NK-92 treated with Interleukin-12 subunit alpha and Interleukin-12 subunit beta, amount 100 ng/mL, for 24 hours (cell line): Measurements from ENCODE around the gene BLOC1S3.

Experiments
- DNase-seq: peaks from one replicate; lab custom pipeline; 2025; lab: John Stamatoyannopoulos, UW

The BLOC1S3 gene

GRCh38 chr19:45161738-45162607 is 16.6 kb upstream of the BLOC1S3 start:
- DNase-seq = no peak

DNA sequence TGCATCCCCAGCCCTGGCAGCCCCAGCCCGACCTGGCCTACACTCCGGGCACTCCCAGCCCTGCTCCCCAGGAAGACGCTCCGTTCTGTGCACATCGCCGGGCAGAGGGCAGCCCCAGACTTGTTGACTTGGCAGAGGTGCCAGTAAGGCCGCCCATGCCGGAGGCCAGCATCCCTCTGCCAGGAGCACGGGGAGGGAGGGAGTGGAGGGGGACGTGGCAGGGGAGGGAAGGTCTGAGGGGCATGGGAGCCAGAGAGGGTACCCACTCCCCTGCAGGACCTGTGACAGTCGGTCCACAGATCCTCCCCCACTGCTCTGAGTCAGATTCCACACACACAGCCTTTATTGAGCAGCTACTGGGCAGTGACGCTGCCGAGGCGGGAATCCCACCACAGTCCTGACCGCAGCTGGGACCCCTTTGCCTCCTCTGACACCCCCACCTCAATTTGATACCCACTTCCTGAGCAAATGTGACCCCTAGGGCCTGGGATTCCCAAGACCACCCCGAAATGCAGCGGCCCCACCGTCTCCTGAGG is 15.9 kb upstream of the BLOC1S3 start:
- no peak for DNase-seq

- DNase-seq = no peak
Observed at GRCh38 chr19:45163156-45163555, 15.4 kb upstream of the BLOC1S3 start.

GRCh38 chr19:45163751-45164460 is 14.7 kb upstream of the BLOC1S3 start:
- DNase-seq = no peak

DNA sequence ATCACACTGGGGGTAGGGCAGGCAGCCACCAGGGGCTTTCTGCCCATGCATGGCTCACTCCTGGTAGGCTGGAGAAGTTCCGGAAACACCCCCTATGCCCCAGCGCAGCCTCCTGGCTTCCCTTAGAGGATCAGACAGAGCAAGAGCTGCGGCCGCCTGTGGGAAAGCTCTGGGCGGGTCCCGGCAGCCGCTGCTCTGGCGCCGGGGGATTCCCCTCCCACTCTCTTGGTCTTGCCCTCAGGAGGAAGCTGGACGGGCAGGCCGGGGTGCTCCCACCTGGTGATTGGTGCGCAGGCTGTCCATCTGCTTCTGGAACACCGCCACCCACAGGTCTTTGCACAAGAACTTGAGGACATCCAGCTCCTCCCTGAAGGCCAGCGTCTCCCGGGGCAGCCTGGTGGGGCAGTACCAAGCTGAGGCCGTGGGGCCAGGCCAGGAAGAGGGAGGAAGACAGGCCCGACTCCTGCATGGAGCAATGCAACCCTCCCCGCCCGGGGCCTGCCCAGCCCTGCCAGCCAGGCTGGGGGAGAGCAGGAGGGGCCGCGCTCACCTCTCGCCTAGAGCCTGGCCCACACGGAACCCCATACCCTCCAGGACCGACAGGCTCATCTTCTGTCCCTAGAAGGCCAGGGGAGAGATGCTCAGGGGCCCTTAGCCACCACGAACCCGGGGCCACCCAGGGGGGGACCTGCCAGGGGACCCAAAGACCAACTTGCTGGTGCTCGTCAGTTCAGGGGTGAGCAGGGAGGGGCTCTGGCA is 13.8 kb upstream of the BLOC1S3 start:
- no peak for DNase-seq

DNA sequence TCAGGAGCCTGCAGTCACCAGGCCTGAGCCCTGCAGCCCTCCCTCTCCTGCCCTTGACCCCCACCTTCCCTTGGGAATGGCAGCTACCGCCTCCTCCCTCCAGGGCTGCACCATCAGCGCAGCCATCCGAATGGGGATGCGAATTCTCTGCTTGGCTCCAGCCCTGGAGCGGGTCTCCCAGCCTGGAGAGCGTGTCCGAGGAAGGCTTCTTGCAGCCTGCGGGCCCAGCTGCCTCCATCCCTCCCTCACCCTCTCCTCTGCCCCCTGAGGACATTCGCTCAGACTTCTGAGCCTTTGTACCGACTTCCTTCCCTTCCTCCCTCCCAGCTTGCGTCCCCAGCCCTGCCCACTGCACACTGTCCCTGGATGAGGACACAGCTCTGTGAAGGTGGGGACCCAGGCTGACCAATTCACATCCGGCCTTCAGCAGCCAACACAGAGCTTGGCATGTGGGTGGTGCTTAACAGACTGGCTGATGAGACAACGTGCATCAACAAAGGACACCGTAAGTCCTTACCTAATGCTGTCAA is 11.8 kb upstream of the BLOC1S3 start:
- no peak for DNase-seq

DNA sequence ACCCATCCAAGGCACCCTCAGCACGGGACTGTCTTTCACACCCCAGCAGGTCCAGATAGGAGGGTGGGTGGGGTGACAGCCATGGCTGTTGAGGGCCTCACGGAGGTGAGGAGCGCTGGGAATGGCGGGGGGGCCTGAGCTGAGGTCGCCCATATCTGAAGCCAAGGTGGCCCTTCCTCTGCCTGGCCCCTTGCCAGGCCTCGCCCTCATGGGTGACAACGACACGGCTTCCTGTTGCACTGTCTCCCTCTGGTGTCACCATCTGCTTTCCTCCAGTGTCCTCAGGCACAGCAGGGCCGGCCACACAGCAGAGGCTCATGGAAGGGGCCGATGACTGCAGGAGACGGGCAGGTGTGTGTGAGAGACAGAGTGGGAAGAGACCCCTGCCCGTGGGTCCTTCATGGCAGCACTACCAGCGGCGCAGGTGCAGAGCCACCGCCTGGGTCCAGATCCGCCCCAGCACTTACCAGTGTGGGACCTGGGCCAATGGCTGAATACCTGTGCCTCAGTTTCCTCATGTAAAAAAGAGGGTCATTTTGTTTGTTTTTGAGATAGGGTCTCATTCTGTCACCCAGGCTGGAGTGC is 9.7 kb upstream of the BLOC1S3 start:
- DNase-seq = no peak

GRCh38 chr19:45169602-45170001 is 9.0 kb upstream of the BLOC1S3 start:
- DNase-seq = no peak

GRCh38 chr19:45170146-45171106 is 8.2 kb upstream of the BLOC1S3 start:
- DNase-seq = no peak

DNA sequence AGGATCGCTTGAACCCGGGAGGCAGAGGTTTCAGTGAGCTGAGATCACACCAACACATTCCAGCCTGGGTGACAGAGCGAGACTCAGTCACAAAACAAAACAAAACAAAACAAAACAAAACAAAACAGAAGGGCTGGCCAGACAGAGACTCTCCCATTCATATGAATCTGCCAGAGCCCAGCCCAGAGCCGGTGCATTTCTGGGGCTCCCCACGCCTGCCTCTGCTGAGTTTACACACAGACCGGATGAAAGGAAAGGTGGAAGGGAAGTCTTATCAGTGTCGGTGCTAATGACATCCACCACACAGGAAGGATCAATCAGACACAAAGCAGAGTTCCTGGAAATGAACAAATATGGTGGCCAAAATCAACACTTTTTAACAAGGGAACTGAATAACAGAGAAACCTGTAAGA is 7.4 kb upstream of the BLOC1S3 start:
- DNase-seq = no peak

DNA sequence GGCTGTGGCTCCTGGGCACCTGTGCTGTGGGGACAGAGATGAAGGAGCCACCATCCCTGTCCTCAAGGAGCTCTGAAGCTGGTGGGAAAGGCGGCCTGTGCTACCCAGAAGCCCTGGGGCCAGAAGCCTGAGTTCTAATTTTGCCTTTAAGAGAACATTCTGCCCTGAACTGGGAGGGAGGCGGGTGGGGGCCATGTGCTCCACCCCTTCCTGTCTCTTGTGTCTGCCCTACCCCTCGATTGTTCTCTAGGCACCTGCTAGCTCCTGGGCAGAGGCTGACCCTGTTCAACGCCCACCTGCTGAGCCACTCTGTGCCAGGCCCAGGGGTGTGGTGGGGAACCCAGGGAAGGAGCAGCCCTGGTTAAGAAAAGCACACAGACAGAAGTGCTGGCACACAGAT is 6.4 kb upstream of the BLOC1S3 start:
- no peak for DNase-seq

DNA sequence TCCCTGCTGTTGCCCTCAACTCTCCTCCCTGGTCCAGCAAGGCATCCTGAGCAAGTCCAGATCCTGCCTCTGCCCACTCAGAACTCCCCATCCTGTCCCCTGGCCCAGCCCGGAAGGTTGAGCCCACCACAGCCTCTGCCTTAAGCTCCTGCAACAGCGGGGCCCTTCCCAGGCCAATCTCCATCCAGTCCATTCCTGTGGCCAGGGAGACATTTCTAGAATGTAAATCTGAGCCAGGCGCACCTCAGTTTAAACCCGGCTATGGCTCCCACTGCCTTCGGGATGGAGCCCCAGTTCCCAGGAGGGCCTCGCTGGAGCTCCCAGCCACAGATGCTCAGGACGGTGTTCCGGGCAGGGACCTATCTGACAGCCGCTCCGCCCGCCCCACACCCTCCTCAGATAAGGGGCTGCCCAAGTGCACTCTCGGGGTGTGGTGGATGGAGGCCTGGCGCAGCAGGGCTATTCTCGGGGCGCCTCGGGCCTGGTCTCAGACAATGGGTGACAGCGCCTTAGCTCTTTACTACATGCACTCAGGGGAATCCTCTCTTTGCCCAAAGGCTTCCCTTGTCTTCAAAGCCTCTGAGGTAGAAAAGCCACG is 5.9 kb upstream of the BLOC1S3 start:
- no peak for DNase-seq

DNA sequence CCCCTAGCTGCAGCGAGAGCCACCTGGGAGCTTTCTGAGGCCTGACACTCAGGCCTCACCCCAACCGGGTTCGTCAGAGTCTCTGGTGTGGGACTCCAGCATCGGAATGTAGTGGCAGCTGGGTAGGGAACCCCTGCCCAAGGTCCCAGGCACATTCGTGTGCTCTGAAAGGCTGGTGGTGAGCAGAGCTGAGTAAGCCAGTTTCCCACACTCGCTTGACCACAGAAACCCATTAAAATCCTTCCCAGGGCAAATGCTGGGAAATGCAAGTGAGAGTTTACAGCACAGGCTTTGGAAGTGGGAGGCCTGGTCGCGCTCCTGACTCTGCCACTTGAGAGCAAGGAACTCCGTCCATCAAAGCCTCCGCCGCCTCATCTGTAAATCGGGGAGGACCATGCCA is 4.8 kb upstream of the BLOC1S3 start:
- no peak for DNase-seq

GRCh38 chr19:45175515-45176345 is 2.9 kb upstream of the BLOC1S3 start:
- DNase-seq = no peak

DNA sequence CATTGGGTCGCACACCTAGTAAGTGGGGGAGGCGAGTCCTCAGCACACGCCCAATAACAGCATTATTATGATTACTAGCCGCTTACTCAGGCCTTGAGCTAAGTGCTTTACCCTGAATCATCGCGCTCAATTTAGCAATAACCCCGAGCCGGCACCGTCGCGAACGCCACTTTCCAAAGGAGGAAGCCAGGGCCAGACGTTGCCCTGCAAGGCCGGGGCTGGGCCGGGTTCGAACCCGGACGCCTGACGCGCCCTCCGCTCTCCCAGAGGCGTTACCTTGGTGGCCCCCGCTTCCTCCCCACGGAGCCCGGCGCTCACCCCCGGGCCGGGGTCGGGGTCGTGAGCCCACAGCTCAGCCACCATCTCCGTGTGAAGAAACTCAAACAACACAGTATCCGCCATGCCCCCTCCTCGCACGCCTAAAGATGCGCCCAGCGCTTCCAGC is 745 bp upstream of the BLOC1S3 start, which contains the start of gene TRAPPC6A:
Gene TRAPPC6A (minus strand): TSS at position 421 of the 445 bp plus-strand sequence. CDS start 19 bp downstream, at position 402.
- DNase-seq = no peak

DNA sequence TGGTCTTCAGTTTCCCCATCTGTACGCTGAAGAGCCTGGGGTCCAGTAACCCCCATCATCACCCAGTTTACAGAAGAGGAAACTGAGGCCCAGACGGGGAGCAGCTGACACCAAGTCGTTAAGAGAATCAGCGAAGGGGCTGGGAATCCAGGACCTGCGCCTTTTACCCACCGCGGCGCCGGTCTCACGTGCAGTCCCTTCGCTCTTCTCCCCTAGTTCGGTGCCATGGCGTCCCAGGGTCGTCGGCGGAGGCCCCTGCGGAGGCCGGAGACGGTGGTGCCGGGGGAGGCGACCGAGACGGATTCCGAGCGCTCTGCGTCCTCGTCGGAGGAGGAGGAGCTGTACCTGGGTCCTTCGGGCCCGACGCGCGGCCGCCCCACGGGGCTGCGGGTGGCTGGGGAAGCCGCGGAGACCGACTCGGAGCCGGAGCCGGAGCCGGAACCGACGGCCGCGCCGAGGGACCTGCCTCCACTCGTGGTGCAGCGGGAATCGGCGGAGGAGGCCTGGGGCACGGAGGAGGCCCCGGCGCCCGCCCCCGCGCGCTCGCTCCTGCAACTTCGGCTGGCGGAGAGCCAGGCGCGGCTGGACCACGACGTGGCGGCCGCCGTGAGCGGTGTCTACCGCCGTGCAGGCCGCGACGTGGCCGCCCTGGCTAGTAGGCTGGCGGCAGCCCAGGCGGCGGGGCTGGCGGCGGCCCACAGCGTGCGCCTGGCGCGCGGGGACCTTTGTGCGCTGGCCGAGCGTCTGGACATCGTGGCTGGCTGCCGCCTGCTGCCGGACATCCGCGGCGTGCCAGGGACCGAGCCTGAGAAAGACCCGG is 698 bp downstream of the BLOC1S3 start:
- DNase-seq = no peak

DNA sequence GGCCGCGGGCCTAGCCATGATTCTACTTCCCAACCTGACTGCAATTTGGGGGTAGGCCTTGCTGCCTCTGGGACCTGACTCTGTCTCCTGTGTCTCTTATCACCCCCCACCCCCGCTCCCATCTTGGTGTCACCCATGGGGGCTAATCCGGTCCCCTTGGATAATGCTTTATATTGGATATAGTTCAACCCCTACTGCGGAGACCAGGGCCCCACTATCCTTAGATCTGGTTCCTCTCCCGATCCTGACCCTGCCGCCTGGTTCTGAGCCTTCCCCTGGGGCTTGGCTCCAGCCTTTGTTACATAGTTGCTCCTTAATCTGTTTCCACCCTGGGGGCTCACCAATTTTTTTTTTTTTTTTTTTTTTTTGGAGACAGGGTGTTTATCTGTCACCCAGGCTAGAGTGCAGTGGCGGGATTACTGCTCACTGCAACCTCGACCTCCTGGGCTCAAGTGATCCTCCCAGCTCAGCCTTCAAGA is 1.3 kb downstream of the BLOC1S3 start:
- DNase-seq = no peak

DNA sequence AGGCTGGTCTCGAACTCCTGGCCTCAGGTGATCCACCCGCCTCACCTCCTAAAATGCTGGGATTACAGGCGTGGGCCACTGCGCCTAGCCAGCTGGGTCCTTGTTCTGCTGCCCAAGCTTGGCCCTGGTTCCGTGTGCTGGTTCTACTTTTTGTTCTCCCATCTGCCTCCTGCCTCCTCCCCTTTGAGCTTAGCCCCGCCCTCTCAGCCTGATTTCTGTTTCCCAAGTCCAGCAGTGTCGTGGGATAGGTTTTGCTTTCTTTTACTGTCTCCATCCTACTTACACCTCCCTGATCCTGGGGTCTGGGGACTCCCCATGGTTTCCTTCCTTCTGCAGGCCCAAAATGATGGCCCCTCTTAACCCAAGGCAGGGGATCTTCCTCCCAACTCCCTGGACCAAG is 2.4 kb downstream of the BLOC1S3 start:
- no peak for DNase-seq
